ENCODE results near the gene CALN1.

DNA sequence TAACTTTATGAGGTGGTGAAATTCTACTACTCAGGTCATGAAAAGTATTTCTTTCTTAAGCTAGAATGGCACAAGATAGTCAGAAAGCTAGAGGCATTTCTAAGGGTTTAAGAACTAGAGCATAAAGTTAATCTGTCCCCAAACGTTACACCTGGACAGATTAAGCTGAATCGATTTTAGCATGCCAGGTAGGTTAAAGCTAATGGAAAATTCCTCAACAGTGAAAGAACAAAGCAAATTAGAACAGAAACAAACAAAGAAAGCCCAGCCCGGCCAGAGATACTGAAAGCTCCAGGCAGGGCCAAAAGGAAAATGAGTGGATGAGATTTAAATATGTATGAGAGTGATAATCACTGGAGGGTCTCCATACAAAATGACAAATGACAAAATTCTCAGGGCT is 293.8 kb downstream of the CALN1 start:
- no peak for TF ChIP-seq POLR2A (IDR thresholded peaks at IDR 0.05)
- TF ChIP-seq, protein P1, sequence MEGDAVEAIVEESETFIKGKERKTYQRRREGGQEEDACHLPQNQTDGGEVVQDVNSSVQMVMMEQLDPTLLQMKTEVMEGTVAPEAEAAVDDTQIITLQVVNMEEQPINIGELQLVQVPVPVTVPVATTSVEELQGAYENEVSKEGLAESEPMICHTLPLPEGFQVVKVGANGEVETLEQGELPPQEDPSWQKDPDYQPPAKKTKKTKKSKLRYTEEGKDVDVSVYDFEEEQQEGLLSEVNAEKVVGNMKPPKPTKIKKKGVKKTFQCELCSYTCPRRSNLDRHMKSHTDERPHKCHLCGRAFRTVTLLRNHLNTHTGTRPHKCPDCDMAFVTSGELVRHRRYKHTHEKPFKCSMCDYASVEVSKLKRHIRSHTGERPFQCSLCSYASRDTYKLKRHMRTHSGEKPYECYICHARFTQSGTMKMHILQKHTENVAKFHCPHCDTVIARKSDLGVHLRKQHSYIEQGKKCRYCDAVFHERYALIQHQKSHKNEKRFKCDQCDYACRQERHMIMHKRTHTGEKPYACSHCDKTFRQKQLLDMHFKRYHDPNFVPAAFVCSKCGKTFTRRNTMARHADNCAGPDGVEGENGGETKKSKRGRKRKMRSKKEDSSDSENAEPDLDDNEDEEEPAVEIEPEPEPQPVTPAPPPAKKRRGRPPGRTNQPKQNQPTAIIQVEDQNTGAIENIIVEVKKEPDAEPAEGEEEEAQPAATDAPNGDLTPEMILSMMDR (IDR thresholded peaks at IDR 0.05), result no peak
